ENCODE measurements around the gene BRD7.

BRD7 gene

DNA sequence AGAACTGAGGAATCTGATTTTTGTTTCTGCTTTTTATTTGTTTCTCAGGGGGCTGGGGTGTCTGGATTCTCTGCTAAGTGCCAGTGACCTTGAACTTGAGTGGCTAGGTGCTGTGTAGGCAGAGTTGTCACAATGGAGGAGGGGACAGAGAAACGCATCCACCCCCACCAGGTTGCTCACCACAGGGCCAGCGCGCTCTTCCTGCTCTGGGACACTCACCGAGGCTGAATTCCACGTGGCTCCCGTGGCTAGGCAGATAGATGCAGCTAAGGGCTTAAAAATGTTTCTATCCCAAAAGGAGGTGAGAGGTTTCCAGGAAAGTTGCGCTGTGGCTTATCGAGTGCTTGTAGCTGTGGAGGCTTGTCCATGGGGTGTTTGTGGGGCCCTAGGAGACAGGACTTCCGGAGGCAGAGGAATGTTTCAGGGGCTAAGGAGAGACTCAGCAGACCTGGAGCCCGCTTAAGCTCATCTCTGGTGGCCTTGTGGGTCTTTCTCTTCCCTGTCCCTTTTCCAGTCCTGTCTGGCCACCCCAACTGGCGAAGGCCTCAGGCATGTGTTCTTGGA lies 65.7 kb downstream of the BRD7 start:
- DNase-seq = no peak

DNA sequence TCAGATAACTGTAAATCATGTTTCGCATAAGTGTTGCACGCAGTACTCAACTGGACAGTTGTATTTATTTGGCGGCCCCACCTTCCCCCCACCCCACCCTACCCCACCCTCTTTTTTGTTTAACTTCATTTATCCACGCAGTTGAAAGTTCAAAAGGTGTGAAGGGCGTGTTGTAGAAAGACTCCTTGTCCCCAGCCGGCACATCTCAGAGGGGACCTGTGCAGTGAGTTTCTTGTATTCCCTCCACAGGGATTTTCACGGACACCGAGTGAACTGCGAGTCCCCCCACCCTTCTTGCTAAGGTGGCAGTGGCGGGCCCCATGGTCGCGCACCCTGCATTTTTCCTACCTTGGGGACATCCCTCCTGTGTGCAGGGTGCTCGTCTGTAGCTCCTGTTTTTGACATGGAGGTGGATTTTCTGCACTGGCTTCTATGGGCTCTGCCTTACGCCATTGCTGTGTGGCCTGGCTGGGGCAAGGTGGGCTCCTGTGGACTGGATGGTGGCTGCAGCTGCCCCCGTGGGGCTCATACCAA lies 66.2 kb downstream of the BRD7 start:
- no peak for DNase-seq

DNA sequence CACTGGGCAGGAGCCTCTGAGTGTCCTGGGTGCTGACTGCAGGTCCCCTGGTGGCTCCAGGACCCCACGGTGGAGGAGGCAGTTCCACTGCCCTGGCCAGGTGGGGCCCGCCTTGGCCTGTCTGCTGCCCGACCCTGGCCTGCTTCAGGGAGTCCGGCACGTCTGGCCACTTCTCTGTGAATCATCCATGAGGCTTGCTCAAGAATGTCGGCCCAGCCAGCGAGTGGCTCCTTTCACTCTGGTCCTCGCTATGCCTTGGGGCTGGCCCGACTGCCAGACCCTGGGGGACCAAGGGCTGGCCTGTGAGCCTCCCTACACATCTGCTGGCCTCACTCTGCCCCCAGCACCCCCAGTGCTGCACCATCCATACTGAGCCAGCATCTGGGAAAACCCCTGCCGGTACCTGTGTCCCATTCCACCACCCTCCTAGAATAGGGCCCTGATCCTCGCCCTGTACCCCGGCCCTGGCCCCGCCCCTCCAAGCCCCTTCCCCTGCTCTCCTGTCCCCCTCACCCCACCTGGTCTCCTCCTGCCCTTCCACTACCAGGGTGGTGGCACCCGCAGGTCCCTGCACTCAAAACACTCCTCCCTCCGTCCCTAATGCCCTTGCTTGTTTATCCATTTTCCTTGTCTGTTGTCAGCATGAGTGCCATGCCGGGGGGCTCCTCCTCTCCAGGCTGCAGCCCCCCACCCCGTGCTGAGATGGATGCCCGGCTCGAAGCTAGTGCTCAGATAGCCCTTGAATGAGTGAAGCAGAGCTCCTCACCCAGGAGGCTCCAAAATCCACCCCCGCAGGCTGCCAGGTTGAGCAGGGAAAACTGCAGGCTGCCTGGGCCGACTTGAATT lies 66.9 kb downstream of the BRD7 start:
- no peak for DNase-seq

DNA sequence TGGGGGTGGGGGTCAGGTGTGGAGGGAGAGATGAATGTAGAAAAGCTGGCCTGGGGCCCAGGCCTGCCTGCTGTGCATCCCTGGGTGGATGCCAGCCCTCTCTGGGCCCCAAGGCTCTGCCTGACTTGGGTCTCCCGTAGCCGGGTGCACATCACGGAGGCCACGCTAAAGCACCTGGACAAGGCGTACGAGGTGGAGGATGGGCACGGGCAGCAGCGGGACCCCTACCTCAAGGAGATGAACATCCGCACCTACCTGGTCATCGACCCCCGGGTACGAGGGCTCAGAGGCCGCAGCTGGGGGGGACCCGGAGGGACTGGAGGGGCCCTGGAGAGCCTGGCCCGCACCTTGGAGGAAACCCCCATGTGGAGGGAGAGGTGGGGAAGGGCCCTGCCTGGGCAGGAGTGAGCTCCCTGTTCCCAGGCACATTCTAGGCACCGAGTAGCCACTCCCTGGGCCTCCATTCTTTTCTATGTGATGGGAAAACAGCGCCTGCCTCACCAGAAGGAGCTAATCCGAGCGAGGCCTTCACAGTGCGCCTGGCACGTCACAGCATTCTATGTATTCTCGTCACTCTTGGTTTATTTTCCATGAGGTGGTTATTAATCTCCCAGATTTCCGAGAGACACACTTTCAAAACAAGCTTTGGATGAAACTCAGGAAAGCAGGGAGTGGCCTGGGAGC lies 67.7 kb downstream of the BRD7 start:
- DNase-seq = no peak

DNA sequence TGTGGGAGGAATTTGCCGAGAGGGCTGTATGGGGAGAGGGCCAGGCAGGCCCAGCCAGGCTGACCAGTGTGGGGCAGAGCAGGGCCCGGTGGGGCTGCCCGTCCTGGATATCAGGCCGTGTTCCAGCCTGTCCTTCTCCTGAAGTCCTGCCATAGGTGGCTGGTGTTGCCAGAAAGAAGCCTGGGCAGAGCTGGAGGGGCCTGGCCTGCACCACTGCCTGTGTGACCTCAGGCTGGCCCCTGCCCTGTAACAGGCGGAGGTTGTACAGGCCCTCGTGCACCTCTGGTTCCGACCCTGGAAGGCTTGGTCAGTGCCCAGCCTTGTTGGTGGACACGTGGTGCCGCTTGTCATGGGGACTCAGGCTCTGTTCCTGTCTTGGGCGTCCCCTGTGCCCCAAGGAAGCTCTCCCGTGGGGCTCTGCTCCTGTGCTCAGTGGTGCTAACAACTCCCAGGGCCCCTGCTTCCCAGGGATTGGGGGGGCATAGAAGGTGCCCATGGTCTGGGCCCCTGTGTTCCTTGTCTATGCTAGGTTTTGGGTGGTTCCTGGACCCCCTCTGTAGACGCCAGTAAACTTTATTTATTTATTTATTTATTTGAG lies 69.2 kb downstream of the BRD7 start:
- no peak for DNase-seq

DNA sequence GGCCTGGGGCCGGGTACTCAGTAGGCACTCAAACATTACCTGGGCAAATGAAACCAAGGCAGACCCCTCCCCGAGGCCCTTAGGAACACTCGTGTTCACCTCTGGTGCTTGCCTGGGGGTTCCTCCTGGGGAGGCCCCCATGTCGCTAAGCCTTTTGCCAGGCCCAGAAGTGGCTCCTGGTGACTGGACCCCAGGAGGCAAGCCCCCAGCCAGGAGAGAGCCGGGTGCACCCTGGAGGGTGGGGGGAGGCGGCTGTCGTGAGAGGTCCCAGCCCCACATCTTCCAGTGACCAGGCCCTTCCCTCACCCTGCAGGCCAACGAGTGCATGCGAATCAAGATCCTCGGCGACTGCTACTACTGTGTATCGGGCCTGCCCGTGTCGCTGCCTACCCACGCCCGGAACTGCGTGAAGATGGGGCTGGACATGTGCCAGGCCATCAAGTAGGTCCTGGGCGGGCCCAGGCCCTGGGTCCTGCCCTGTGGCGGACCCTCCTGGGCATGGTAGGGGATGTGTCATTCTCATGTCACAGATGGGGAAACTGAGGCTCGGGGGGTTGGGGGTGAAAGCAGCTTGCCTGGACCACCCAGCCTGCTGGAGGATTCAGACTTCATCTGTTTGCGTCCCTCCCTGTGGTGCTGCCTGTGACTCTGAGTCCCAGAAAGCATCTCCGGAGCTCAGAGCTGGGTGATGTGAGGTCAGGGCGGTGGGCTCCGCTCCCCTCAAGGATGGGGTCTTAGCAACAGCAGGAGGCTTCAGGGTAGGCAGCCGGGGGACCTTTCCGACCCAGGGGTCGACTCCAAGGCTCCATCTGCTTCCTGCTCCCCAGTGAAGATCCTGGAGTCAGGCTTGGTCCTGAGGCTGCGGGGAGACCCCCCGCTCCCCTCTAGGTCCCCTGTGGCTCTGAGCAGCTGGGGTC lies 69.9 kb downstream of the BRD7 start:
- no peak for DNase-seq

DNA sequence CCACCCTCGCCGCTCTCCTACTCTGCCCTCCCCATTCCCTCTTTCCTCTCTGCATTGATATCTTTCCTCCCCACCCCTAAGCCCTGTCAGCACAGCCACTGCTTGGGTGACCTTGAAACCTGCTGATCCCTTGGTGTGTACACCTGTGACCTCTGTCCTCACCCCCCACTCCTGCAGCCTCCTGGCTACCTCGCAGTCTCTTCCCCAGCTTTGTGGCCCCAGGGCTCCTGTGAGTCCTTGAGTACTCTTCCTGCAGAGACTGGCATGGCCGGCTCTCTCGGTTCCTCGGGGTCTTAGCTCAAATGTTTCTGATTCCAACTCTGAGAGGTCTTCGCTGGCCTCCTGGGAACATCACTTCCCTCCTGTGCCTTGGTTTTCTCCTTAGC lies 70.7 kb downstream of the BRD7 start:
- no peak for DNase-seq

DNA sequence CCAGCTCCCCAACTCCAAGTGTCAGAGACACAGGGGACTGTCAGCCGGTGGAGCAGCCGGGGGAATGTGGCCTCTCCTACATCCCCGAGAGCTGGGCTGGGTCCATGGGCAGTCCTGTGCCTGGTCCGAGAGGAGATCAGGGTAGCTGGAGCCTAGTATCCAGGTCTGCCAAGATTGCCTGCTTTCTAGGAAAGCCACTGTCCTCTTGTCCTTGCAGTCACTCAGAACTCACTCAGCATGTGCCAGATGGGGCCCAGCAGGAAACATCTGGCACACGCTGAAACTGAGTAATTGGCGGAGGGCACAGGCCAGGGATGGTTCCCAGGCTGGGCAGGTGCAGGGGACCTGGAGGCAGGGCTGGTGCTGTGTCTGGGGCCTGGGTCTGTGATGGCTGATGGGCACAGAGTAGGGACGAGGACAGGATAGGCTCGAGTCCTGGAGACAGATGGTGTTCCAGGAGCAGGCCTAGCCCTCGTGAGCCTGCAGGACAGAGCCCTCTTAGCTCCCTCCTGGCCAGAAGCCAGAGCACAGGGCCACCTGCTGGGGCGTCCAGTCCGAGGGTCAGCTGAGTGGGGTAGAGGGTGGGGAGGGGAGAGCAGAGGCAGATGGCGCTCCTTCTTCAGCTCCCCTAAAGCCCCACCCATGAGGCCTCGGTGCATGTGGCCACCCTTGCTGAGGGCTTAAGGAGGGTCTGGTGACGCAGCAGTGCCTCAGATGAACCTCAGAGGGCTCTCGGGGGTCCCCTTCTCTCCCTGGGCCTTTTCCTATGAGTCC lies 71.3 kb downstream of the BRD7 start:
- DNase-seq = no peak

DNA sequence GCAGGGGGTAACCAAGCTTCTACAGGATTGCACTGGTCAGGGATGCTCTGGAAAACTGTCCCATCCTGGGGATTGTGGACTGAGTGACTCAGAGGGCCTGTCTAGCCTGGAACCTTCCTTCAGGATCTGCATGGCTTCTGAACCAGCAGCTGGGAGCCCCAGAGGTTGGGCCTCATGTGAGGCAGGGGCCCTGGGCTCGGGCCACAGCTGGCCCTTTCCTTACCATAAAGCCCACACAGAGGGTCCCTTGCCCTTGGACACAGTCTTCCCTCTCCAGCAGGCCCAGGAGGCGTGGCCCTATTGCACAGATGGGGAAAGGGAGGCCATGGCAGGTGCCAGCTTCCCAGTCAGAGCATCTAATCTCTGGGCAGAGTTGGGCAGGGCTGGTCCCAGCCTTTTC lies 72.0 kb downstream of the BRD7 start:
- no peak for DNase-seq

DNA sequence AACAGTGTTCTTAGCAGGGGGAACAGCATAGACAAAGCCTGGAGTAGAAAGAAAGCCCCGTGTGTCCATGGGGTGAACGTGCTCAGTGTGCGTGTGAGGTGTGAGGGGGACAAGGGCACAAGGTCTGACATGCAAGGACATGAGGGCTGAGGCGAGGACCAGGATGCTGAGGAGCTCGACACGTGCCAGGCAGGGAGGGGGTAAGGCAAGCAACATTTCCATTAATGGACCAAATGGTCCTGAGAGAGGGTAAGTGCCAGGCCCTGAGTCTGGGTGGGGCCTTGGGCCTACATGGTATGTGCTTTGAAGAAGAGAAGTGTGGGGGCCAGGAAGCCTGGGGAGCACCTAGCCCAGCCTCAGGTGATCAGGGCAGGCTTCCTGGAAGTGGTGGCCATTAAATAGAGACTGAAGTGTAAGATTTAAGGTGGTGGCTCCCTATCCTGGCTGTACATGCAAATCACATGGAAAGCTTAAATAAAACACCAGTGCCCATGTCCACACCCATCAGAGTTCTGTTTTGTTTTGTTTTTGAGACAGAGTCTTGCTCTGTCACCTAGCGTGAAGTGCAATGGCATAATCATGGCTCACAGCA lies 73.2 kb downstream of the BRD7 start:
- DNase-seq = no peak

DNA sequence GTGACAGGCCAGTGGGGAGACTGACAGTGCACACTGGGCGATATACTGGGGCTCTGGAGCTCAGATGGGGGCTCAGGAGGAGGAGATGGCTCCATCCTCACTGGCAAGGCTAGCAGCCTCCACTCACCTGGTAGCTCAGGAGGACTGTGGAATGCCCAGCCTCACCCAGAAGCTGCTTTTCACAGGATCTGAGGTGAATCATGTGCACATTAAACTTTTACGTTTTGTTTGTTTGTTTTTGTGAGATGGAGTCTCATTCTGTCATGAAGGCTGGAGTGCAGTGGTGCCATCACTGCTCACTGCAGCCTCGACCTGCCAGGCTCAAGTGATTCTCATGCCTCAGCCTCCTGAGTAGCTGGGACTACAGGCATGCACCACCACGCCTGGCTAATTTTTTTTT lies 73.8 kb downstream of the BRD7 start:
- no peak for DNase-seq

DNA sequence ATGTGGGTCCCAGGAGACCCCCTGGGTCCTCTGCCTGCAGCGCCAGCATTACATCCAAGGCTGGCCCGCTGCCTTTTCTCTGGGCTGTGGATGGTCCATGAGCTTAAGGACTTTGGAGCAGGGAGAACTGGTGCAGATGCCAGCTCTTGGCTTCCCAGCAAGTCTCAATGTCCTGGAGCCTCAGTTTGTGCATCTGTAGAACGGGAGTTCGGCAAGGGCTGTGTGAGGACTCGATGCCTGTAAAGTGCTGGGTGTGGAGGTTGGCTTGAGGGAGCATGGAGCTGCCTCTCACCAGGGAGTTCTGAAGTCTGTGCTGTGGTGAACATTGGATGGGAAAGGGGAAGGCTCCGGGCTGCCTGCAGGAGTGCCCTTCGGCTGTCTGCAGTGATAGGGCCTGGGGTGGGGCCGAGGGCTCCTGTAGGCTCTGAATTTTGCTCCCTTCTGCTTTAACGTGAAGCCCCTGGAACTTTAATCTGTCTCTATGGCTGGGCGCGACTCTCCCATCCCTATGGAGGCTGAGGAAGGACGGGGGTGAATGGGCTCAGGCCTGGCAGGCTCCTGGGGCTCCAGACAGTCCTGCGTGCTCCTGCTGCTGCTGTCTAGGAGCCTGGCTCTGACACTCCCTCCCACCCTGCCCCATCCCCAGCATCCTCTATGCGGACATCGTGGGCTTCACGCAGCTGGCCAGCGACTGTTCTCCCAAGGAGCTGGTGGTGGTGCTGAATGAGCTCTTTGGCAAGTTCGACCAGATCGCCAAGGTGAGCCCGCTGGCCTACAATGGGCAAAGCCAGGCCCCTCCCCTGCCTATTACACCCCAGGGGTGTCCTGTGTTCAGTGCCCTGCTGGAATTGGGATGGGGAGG lies 74.6 kb downstream of the BRD7 start:
- no peak for DNase-seq

DNA sequence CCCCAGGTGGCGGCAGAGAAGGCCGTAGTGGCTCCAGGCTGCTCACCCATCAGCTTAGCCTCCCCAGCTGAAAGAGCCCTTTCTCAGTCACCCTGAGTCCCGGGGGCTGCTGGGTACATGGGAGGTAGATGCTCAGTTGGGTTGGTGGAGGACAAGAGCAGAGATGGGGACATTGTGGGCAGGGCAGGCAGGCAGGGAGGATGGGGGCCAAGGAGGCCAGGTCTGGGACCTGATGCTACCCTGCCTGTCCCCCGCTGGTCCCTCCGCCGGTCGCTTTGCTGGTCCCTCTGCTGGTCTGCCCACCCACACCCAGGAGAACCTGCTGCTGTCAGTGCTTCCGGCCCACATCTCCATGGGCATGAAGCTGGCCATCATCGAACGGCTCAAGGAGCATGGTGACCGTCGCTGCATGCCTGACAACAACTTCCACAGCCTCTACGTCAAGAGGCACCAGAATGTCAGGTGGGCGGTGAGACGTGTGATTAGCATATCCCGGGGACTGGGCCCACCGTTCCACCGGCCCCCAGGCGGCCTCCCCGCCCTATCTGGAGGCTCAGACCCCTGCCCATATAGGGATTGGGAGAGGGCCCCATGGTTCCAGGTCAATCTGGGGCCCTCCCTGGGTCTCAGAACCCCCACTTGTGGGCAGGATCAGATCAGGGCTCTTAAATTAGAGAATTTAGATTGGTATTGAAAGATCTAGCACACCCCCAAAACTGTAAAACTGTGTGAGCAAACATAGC lies 75.6 kb downstream of the BRD7 start:
- no peak for DNase-seq

DNA sequence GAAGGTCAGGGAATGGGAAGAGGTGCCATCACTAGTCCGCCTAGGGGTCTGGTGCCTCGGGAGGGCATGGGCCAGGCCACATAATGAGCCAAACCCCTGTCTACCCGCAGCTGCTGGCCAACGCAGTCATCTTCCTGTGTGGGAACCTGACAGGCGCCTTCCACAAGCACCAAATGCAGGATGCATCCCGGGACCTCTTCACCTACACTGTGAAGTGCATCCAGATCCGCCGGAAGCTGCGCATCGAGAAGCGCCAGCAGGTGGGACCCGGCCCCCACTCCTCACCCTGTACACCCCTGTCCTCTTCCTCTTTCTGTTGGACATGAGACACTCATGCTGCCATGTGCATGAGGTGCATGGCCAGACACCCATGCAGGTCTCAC lies 76.2 kb downstream of the BRD7 start:
- DNase-seq = no peak

DNA sequence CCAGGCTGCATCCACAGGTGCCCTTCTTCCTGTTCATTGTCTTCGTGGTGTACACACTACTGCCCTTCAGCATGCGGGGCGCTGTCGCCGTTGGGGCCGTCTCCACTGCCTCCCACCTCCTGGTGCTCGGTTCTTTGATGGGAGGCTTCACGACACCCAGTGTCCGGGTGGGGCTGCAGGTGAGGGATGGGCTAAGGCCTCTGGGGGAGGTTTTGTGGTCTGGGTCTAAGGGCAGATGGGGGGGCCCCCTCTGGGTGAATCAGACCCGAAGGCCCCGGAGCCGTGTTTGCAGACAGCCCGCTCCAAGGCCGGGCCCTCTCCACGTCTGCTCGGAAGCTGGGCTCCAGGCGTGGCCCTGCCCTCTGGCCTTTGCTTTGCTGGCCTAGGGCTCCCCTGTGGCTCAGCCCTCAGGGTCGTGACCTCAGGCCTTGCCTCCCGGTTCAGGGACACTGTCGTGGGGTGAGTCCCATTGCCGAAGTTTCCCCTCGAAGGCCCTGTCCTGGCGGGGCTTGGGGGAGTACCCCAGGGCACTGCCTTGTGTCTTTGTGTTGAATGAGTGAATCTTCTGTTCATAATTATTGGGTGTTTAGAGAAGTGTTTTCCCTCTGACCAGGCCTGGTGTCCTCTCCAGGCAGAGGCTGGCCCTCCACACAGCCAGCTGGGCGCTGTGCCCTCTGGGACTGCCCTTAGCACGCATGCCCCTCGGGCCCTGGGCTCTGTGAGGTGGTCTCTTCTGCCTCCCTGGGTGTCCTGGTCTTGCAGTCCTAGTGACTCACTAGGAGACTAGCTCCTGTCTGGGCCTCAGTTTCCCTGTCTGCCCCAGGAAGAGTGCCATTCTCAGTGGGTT lies 76.8 kb downstream of the BRD7 start:
- DNase-seq = no peak

DNA sequence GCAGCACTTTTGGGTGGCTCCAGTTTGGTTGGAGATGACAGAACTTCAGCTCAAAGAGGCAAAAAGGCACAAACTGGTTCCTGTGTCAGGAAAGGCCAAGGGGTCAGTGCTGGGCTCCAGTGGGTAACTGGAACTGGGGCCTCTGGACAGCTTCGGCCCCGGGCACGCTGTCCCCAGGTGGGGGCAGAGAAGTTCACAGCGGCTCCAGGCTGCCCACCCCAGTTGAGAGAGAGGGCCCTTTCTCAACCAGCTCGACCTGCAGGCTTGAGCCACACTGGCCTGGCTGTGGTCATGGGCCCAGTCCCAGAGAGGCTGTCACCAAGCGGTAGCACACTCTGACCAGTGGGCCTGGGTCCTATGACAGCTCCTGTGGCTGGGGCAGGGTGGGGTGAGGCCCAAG lies 77.9 kb downstream of the BRD7 start:
- DNase-seq = no peak

DNA sequence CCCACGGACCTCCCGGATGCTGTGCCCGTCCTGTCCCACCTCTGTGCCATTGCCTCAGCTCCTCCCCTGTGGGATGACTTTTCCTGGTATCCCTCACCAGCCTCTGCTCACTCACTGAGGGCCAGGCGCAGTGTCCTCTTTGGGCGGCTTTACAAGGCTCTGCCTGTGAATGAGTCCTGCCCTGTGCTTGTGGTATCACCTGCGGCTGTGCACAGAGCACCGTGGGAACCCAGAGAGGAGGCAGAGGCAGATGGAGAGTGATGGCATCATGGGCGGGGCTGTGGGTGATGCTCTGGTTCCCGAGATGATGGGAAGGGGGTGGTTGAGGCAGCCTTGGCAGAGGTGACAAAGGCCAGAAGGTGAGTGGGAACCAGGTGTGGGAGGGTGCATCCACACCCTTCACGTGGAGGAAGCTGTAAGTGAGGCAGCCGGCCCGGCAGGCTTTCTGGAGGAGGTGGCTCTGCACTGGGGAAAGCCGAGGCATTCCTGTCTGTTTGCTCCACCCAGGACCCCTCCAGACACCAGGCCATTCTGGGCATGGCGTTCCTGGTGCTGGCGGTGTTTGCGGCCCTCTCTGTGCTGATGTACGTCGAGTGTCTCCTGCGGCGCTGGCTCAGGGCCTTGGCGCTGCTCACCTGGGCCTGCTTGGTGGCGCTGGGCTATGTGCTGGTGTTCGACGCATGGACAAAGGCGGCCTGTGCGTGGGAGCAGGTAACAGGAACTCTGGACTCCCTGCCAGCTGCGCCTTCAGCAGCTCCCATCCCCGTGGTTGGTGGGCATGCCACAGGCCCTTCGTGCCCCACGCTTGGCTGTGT lies 78.6 kb downstream of the BRD7 start:
- no peak for DNase-seq

DNA sequence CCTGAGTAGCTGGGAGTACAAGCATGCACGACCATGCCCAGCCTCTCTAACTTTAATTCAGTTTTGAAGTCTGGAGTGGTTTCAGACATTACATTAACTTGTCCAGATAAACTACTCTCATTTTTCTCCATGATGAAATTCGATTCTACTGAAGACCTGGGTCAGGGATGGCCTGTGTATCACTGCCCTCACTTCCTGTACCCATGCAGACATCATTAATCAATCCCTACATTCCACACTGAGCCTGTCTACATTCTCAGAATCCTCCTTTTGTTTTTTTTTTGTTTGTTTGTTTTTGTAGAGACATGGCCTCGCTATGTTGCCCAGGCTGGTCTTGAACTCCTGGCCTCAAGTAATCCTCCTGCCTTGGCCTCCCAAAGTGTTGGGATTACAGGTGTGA lies 79.9 kb downstream of the BRD7 start:
- DNase-seq = no peak

All from inflammatory macrophage treated with lipopolysaccharide for 1 hour (primary cell).